Measurements from ENCODE around the gene SH3GL1. TPM values are rescaled to one million over a fixed set of nuclear protein-coding genes. Genes with fewer than 3 reads are reported as not detected.

SH3GL1 gene
- total and polyA plus RNA-seq, 9 of the 15 experiments (the other 6 are each of a cell fraction or from before 2014, with no cell fraction given), result 1.7 to 75.3 (median 25.7) TPM

DNA sequence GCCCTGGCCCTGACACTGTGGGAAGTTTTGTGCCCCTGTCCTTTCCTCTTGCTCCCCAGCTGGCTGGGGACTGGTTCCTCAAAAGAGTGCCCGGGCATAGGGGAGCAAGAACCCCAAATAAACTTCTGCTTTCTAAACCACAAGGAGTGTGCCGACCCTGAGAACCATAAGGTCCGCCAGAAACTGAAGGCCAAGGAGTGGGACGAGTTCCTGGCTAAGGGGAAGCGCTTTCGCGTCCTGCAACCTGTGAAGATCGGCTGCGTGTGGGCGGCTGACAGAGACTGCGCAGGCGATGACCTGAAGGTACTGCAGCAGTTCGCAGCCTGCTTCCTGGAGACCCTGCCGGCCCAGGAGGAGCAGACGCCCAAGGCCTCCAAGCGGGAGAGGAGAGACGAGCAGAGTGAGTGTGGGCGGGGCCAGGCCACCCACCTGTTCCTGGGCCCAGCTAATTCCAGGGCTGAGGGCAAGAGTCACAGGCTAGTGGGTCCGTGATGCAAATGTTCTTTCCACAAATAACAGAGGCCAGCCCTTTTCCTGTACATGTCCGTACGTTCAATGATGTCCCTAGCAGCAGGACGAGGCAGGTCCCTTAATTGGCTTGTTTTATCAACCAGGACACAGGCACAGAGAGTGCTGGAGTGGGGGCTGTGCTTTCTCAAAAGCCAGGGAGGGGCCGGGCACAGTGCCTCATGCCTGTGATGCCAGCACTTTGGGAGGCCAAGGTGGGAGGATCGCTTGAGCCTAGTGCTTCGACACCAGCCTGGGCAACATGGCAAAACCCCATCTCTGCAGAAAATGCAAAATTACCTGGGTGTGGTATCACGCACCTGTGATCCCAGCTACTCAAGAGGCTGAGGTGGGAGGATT lies 31.7 kb upstream of the SH3GL1 start (continued):
- TF ChIP-seq HDAC8 (tag; IDR thresholded peaks at IDR 0.05) (no peak), NFRKB (IDR thresholded peaks at IDR 0.05; ENCODE audit: low read depth) (no peak), ZNF311 (CRISPR knock-in tag; IDR thresholded peaks at IDR 0.05) (no peak), ZNF197 (CRISPR knock-in tag; IDR thresholded peaks at IDR 0.05; ENCODE audit: low read depth) (no peak), EP400 (IDR thresholded peaks at IDR 0.05) (no peak), STAT5A (IDR thresholded peaks at IDR 0.05; ENCODE audit: borderline replicate concordance, low read length) (no peak), RBM22 (IDR thresholded peaks at IDR 0.05; ENCODE audit: low read depth, low read length, poor library complexity, severe bottlenecking) (peak; percentile 75), NFYB (IDR thresholded peaks at IDR 0.05; ENCODE audit: extremely low read depth, insufficient read length) (no peak), U2AF1 (optimal IDR thresholded peaks at IDR 0.05; ENCODE audit: low read depth, low read length) (no peak), TCF7L2 (IDR thresholded peaks at IDR 0.05; ENCODE audit: low read depth, low read length) (no peak), ZFP30 (CRISPR knock-in tag; IDR thresholded peaks at IDR 0.05; ENCODE audit: borderline replicate concordance) (no peak), POLR2G (IDR thresholded peaks at IDR 0.05; ENCODE audit: low read depth, low read length) (peak; percentile 65), ILF3 (IDR thresholded peaks at IDR 0.05; ENCODE audit: borderline replicate concordance) (no peak), FOXK2 (conservative IDR thresholded peaks at IDR 0.05 in 1 of 2, IDR thresholded peaks at IDR 0.05 in 1 of 2; ENCODE audit: low read depth in 2 of 2) (no peak), TAF1 (IDR thresholded peaks at IDR 0.05; ENCODE audit: control insufficient read depth, extremely low read depth, insufficient read depth, low read length, severe bottlenecking) (no peak), KDM4B (IDR thresholded peaks at IDR 0.05; ENCODE audit: borderline replicate concordance in 2 of 2, low read depth in 1 of 2) (no peak), RFX7 (CRISPR knock-in tag; IDR thresholded peaks at IDR 0.05) (no peak), ZSCAN29 (IDR thresholded peaks at IDR 0.05) (no peak)
- TF ChIP-seq, protein P1, sequence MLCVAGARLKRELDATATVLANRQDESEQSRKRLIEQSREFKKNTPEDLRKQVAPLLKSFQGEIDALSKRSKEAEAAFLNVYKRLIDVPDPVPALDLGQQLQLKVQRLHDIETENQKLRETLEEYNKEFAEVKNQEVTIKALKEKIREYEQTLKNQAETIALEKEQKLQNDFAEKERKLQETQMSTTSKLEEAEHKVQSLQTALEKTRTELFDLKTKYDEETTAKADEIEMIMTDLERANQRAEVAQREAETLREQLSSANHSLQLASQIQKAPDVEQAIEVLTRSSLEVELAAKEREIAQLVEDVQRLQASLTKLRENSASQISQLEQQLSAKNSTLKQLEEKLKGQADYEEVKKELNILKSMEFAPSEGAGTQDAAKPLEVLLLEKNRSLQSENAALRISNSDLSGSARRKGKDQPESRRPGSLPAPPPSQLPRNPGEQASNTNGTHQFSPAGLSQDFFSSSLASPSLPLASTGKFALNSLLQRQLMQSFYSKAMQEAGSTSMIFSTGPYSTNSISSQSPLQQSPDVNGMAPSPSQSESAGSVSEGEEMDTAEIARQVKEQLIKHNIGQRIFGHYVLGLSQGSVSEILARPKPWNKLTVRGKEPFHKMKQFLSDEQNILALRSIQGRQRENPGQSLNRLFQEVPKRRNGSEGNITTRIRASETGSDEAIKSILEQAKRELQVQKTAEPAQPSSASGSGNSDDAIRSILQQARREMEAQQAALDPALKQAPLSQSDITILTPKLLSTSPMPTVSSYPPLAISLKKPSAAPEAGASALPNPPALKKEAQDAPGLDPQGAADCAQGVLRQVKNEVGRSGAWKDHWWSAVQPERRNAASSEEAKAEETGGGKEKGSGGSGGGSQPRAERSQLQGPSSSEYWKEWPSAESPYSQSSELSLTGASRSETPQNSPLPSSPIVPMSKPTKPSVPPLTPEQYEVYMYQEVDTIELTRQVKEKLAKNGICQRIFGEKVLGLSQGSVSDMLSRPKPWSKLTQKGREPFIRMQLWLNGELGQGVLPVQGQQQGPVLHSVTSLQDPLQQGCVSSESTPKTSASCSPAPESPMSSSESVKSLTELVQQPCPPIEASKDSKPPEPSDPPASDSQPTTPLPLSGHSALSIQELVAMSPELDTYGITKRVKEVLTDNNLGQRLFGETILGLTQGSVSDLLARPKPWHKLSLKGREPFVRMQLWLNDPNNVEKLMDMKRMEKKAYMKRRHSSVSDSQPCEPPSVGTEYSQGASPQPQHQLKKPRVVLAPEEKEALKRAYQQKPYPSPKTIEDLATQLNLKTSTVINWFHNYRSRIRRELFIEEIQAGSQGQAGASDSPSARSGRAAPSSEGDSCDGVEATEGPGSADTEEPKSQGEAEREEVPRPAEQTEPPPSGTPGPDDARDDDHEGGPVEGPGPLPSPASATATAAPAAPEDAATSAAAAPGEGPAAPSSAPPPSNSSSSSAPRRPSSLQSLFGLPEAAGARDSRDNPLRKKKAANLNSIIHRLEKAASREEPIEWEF (CRISPR knock-in tag; IDR thresholded peaks at IDR 0.05), result no peak

Measured in K562 (cell line).